HepG2 (cell line): ENCODE data around the gene CNOT10.

Source experiments
- ATAD3A ChIP-seq: sonication (generic); formaldehyde crosslinking; IDR thresholded peaks from 2 replicates; pipeline ENCODE4 v1.4.0; 2020; ENCODE audit warnings: missing genetic modification reagents
- EHMT2 ChIP-seq: fragments of 200-600 bp; sonication (generic); IDR thresholded peaks from 2 replicates; pipeline ENCODE4 v1.7.0; 2017; ENCODE audit warnings: antibody characterized with exemption, low read depth, low read length, borderline replicate concordance
- POLR2AphosphoS5 ChIP-seq: IDR thresholded peaks from 2 replicates; pipeline ENCODE4 v1.6.1; 2012; ENCODE audit warnings: low read depth, low read length
- PTBP1 ChIP-seq: fragments of 200-400 bp; formaldehyde crosslinking; IDR thresholded peaks from 2 replicates; pipeline ENCODE4 v1.6.1; 2018; ENCODE audit warnings: low read length, low read depth; ENCODE audit not compliant: poor library complexity, severe bottlenecking
- REST ChIP-seq, 2 experiments: IDR thresholded peaks; 2 replicates each; pipeline ENCODE4 v1.6.1; 2011 to 2012; ENCODE audit warnings: low read length in 2 of 2, borderline replicate concordance in 1 of 2, low read depth in 1 of 2, mild to moderate bottlenecking in 1 of 2, moderate library complexity in 1 of 2
- YY1 ChIP-seq: IDR thresholded peaks from 2 replicates; pipeline ENCODE4 v1.6.1; 2011; ENCODE audit warnings: low read length, low read depth, moderate library complexity, mild to moderate bottlenecking; ENCODE audit not compliant: insufficient read depth, insufficient replicate concordance
- TF ChIP-seq, protein P1 (sequence below): IDR thresholded peaks from 2 replicates; pipeline ENCODE4 v1.6.1; 2016

DNA sequence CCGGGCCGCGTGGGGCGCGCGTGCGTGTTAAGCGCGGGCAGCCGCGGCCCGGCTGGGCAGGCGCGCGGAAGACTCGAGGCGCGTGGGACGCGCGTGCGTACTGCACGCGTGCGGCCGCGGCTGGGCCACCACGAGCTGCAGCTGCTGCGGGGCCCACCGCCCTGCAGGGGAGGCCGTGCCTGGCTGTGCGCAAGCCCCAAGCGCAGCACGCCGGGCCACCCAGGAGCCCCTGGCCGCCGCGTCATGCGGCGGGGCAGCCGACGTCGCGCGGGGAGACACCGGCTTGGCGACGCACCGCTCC is 132.2 kb downstream of the CNOT10 start:
- TF ChIP-seq ATAD3A (CRISPR knock-in tag) (no peak), PTBP1 (no peak), REST (IDR thresholded peaks at IDR 0.05; ENCODE audit: borderline replicate concordance in 1 of 2, low read depth in 1 of 2, low read length in 2 of 2) (no peak), EHMT2 (no peak), POLR2AphosphoS5 (no peak; the same call in 1 of the 2 replicates), YY1 (peak; percentile 14)
- TF ChIP-seq, protein P1, sequence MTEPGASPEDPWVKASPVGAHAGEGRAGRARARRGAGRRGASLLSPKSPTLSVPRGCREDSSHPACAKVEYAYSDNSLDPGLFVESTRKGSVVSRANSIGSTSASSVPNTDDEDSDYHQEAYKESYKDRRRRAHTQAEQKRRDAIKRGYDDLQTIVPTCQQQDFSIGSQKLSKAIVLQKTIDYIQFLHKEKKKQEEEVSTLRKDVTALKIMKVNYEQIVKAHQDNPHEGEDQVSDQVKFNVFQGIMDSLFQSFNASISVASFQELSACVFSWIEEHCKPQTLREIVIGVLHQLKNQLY (CRISPR knock-in tag): no peak
